IMR-90 (cell line): ENCODE data around the gene AGXT2. TPM values are rescaled to one million over a fixed set of nuclear protein-coding genes. Genes with fewer than 3 reads are reported as not detected.

Experiments
- ATAC-seq: fragments of 200-7000 bp; cut with Tn5 transposase; 2 replicates; pipeline ENCODE4 v1.9.1; 2020; ENCODE audit warnings: low read depth, mild to moderate bottlenecking, moderate library complexity
- BruUV-seq: library from RNA; stranded (reverse); fragments of 400-500 nt; replicated peaks from 2 replicates; lab custom pipeline; 2021; lab: Mats Ljungman, UMichigan
- CTCF ChIA-PET: fragments of 300-600 bp; formaldehyde crosslinking; extraction: SDS; loops from one replicate; lab custom pipeline; 2021; ENCODE audit warnings: antibody characterized with exemption; lab: Yijun Ruan, JAX
- POLR2A ChIA-PET: fragments of 300-600 bp; sonication (Branson Sonifier 250); formaldehyde crosslinking; loops from one replicate; lab custom pipeline; 2022; ENCODE audit warnings: antibody characterized with exemption; ENCODE audit not compliant: unreplicated experiment; lab: Charles Lee
- DNase-seq: peaks from one replicate; pipeline ENCODE4 v3.0.0; 2013
- H2AFZ ChIP-seq: replicated peaks from 2 replicates; pipeline ENCODE3; 2013; ENCODE audit warnings: low read length, mild to moderate bottlenecking; ENCODE audit not compliant: poor library complexity
- H2AK5ac ChIP-seq: 2 replicates; pipeline ENCODE4 v1.6.1; 2013; ENCODE audit warnings: low read depth, low read length, inconsistent platforms
- H2AK9ac ChIP-seq: replicated peaks from 2 replicates; pipeline ENCODE3; 2013; ENCODE audit warnings: mild to moderate bottlenecking, low read depth, low read length, moderate library complexity; ENCODE audit not compliant: poor library complexity
- H2BK120ac ChIP-seq: 2 replicates; pipeline ENCODE4 v1.6.1; 2013; ENCODE audit warnings: low read depth, low read length, inconsistent platforms
- H2BK15ac ChIP-seq: 3 replicates; pipeline ENCODE4 v1.6.1; 2013; ENCODE audit warnings: low read depth, low read length, inconsistent platforms
- H2BK20ac ChIP-seq: 2 replicates; pipeline ENCODE4 v1.6.1; 2013; ENCODE audit warnings: low read depth, mild to moderate bottlenecking, inconsistent platforms, low read length, moderate library complexity
- H2BK5ac ChIP-seq: 2 replicates; pipeline ENCODE4 v1.6.1; 2013; ENCODE audit warnings: mild to moderate bottlenecking, low read depth, low read length, inconsistent platforms; ENCODE audit not compliant: poor library complexity, severe bottlenecking
- H3K14ac ChIP-seq: replicated peaks from 2 replicates; pipeline ENCODE4 v1.6.1; 2013; ENCODE audit warnings: low read depth, low read length, inconsistent platforms
- H3K18ac ChIP-seq: 2 replicates; pipeline ENCODE4 v1.6.1; 2013; ENCODE audit warnings: low read depth, low read length, control low read depth
- H3K23ac ChIP-seq: 2 replicates; pipeline ENCODE4 v1.6.1; 2013; ENCODE audit warnings: low read depth, low read length, inconsistent platforms
- H3K27ac ChIP-seq: 2 replicates; pipeline ENCODE4 v1.5.1; 2013; ENCODE audit warnings: mild to moderate bottlenecking, control low read depth, low read length; ENCODE audit not compliant: insufficient read depth
- H3K27me3 ChIP-seq: 2 replicates; pipeline ENCODE4 v1.6.1; 2013; ENCODE audit warnings: low read length; ENCODE audit not compliant: control insufficient read depth, insufficient read depth
- H3K36me3 ChIP-seq: 2 replicates; pipeline ENCODE4 v1.6.1; 2013; ENCODE audit warnings: low read length, mixed read lengths; ENCODE audit not compliant: control insufficient read depth, insufficient read depth
- H3K4ac ChIP-seq: 2 replicates; pipeline ENCODE4 v1.6.1; 2013; ENCODE audit warnings: low read depth, low read length, inconsistent platforms
- H3K4me1 ChIP-seq: 2 replicates; pipeline ENCODE4 v1.6.1; 2013; ENCODE audit warnings: low read length, mixed read lengths; ENCODE audit not compliant: control insufficient read depth, insufficient read depth
- H3K4me2 ChIP-seq: 2 replicates; pipeline ENCODE4 v1.6.1; 2013; ENCODE audit warnings: low read depth, mild to moderate bottlenecking, control low read depth, low read length, moderate library complexity
- H3K4me3 ChIP-seq: 2 replicates; pipeline ENCODE4 v1.5.1; 2013; ENCODE audit warnings: low read depth, mild to moderate bottlenecking, control low read depth, low read length, moderate library complexity; ENCODE audit not compliant: insufficient read depth
- H3K56ac ChIP-seq: 2 replicates; pipeline ENCODE4 v1.6.1; 2013; ENCODE audit warnings: low read length, inconsistent platforms; ENCODE audit not compliant: insufficient read depth; ENCODE audit errors: extremely low read depth
- H3K79me1 ChIP-seq, 2 experiments: 2 replicates each; pipeline ENCODE4 v1.6.1; 2013; ENCODE audit warnings: low read length in 2 of 2, inconsistent platforms in 1 of 2, low read depth in 1 of 2
- H3K9ac ChIP-seq: 2 replicates; pipeline ENCODE4 v1.6.1; 2013; ENCODE audit warnings: low read depth, low read length, control low read depth
- H3K9me1 ChIP-seq: 2 replicates; pipeline ENCODE4 v1.6.1; 2013; ENCODE audit warnings: low read length, inconsistent platforms; ENCODE audit not compliant: insufficient read depth
- H3K9me3 ChIP-seq: 2 replicates; pipeline ENCODE4 v1.6.1; 2013; ENCODE audit warnings: low read length; ENCODE audit not compliant: control insufficient read depth, insufficient read depth
- H4K20me1 ChIP-seq: 2 replicates; pipeline ENCODE4 v1.6.1; 2013; ENCODE audit warnings: low read length, inconsistent platforms; ENCODE audit not compliant: insufficient read depth
- H4K5ac ChIP-seq: 2 replicates; pipeline ENCODE4 v1.6.1; 2013; ENCODE audit warnings: mild to moderate bottlenecking, low read depth, low read length, control low read depth
- H4K8ac ChIP-seq, 2 experiments: 2 replicates each; pipeline ENCODE4 v1.6.1; 2013; ENCODE audit warnings: low read depth in 2 of 2, low read length in 2 of 2, control low read depth in 1 of 2, inconsistent platforms in 1 of 2
- H4K91ac ChIP-seq: 2 replicates; pipeline ENCODE4 v1.6.1; 2013; ENCODE audit warnings: low read depth, low read length, inconsistent platforms; ENCODE audit not compliant: insufficient read depth
- CTCF ChIP-seq: conservative IDR thresholded peaks from 2 replicates; pipeline ENCODE4 v1.5.1; 2012; ENCODE audit warnings: mild to moderate bottlenecking, low read depth, low read length, improper control_type of control experiment
- ELK1 ChIP-seq: fragments of 150-350 bp; IDR thresholded peaks from 2 replicates; pipeline ENCODE4 v1.6.1; 2016; ENCODE audit warnings: low read depth, mild to moderate bottlenecking, low read length, moderate library complexity, borderline replicate concordance
- WGBS, 2 experiments: methylation state at CpG; one replicate each; pipeline versions ENCODE4 v1.1.5 to v1.1.7; 2013; ENCODE audit warnings: missing lambda C conversion rate in 2 of 2; ENCODE audit not compliant: insufficient read length in 1 of 2; ENCODE audit errors: extremely low coverage in 2 of 2; 5-methylcytosine and 5-hydroxymethylcytosine counted together
- dilution Hi-C: fragments of 300-500 bp; cut with HindIII; formaldehyde crosslinking; loops from one replicate; pipeline ENCODE4 v1.14.3; 2018; ENCODE audit warnings: low sequenced_read_pairs; ENCODE audit not compliant: unreplicated experiment
- in situ Hi-C: fragments of 300-500 bp; cut with MboI; formaldehyde crosslinking; loops from 3 replicates; pipeline ENCODE4 v1.14.3; 2019; ENCODE audit warnings: low sequenced_read_pairs, inconsistent platforms, mixed read lengths
- intact Hi-C: fragments of 100-400 bp; cut with micrococcal nuclease; formaldehyde crosslinking; loops from 2 replicates; pipeline ENCODE4 v1.10.0; 2022
- polyA plus RNA-seq, 3 experiments: library from polyadenylated mRNA; depleted of rRNA; stranded (reverse); fragments of >200 nt; gene quantifications; 2 replicates each; pipeline ENCODE4 v1.2.3, GENCODE V29; 2012; ENCODE audit warnings: low replicate concordance in 1 of 3
- total RNA-seq: library from RNA; depleted of rRNA; stranded (reverse); fragments of >200 nt; gene quantifications from 2 replicates; pipeline ENCODE4 v1.2.3, GENCODE V29; 2012

Gene AGXT2
- total and polyA plus RNA-seq, 2 of the 4 experiments (the other 2 are of a cell fraction), result not detected

- Histone ChIP-seq H2BK5ac (no peak overlapping the region), H3K18ac (no peak overlapping the region), H3K79me1 (no peaks in the 10 kb centered on the region), H3K4me3 (no peak overlapping the region), H3K4ac (no peak overlapping the region), H3K9ac (no peak overlapping the region), H3K27me3 (no peaks in the 10 kb centered on the region), H3K56ac (no peak overlapping the region), H3K36me3 (no peaks in the 10 kb centered on the region), H2AK5ac (no peak overlapping the region), H2AFZ (no peak overlapping the region), H3K9me1 (no peaks in the 10 kb centered on the region; the same call in none of the 2 replicates), H4K8ac (no peak overlapping the region), H3K4me1 (peaks cover 4% of the 10 kb centered on the region), H4K5ac (no peak overlapping the region), H3K14ac (no peak overlapping the region), H2BK20ac (peak overlapping the region; percentile 13; the same call in 1 of the 2 replicates), H2BK15ac (no peak overlapping the region), H2BK120ac (no peak overlapping the region), H3K4me2 (no peak overlapping the region), H4K20me1 (no peaks in the 10 kb centered on the region), H2AK9ac (peak overlapping the region; percentile 17), H4K91ac (no peak overlapping the region), H3K27ac (no peak overlapping the region), H3K9me3 (no peaks in the 10 kb centered on the region), H3K23ac (no peak overlapping the region)
- intact Hi-C loops, result no loop called here
- POLR2A ChIA-PET, result no interaction called here
- TF ChIP-seq ELK1 (no peak), CTCF (no peak)
- dilution Hi-C loops, result no loop called here
- no TSS peak for BruUV-seq
- ATAC-seq (no peak), DNase-seq (no peak)
- in situ Hi-C loops, result no loop called here
- CTCF ChIA-PET, result no interaction called here
- no CpG with 5 or more reads among the region's 4 CpGs for whole genome bisulfite sequencing, 2 experiments
Measured at GRCh38 chr5:35044649-35045048, 3.1 kb downstream of the AGXT2 start.
